ENCODE results near the gene ATG13.
A peak's percentile ranks its signal among the peaks of the same experiment; 100 is the strongest.
"Not testable (repeated sequence)": the region's sequence is repeated elsewhere in the genome, so short reads cannot be mapped to it uniquely, and the experiment has no call there.

Gene ATG13

GRCh38 chr11:46700241-46701077 lies 83.1 kb downstream of the ATG13 start, which contains the start of the genes ARHGAP1 and ZNF408:
Gene ARHGAP1 (minus strand): TSS chr11:46700619. CDS start chr11:46696107, 4,512 bp downstream.
Gene ZNF408 (plus strand): TSS chr11:46701031. CDS start chr11:46701048, 17 bp downstream.
- DNase-seq, result peak; percentile 91

DNA sequence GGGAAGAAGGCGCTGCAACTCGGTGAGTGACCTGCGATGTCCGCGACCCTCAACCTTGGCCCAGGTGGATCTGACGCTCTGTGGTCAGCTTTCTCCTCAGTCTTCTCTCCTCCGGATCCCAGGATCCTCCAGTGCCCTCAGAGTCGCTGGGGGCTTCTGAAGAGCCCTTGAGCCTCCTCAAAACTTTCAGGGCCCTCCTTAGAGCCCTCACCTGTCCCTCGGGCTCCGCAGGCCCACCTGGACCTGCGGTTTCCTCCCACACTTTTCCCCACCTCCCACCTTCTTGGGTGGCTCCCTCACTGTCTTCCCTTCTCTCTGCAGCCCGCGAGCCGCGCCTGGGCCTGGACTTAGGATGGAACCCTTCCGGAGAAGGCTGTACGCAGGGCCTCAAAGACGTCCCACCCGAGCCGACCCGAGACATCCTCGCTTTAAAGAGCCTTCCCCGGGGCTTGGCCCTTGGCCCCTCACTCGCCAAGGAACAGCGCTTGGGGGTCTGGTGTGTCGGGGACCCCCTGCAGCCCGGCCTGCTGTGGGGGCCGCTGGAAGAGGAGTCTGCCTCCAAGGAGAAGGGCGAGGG lies 83.8 kb downstream of the ATG13 start:
- DNase-seq, result no peak

- DNase-seq, result no peak
These were observed 87.8 kb downstream of the ATG13 start for GRCh38 chr11:46705070-46705688.

DNA sequence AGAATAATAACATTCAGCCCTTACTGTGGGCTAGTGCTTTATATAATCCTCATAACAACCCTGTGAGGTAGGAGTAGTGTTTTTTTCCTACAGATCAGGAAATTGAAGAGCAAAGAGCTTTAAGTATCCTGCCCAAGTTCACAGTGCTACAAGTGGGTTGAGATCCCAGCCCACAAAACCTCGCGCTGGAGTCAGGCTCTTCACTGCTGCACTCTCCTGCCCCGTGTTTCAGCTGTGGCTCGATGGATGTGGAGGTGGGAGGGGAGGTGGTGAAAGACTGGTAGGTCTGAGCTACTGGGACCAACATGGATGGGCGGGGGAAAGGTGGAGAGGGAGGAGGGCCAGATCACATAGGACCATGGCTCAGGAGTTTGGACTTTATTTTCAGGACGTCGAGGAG lies 89.5 kb downstream of the ATG13 start:
- DNase-seq, result no peak

DNA sequence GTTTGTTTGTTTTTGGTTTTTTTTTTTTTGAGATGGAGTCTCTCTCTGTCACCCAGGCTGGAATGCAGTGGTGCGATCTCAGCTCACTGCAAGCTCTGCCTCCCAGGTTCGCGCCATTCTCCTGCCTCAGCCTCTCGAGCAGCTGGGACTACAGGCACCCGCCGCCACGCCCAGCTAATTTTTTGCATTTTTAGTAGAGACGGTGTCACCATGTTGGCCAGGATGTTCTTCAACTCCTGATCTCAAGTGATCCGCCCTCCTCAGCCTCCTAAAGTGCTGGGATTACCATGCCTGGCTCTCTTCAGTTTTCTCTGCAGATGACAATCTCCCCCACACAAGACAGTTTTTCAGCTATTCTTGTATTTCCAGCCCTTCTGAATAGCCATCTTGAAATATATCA lies 92.0 kb downstream of the ATG13 start:
- DNase-seq, result not testable (repeated sequence)

GRCh38 chr11:46710821-46711269 lies 93.5 kb downstream of the ATG13 start:
- no peak for DNase-seq

DNA sequence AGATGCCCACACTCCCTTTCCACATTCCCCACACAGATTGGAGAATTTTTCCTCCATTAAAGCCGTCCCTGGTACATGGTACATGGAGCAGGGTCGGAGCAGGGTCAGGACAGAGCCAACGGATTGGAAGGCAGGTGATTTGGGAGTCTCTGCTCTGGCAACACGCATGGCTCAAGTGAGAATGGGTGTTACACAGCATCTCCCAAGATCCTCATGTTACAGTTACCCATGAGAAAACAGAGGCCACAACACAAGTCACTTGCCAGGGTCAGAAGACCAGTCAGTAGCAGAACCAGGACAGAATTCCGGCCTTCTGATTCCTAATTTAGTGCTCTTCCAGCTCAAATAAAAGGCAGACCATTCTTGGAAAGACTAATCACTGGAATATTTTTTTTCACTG lies 94.0 kb downstream of the ATG13 start:
- no peak for DNase-seq

GRCh38 chr11:46712874-46713576 lies 95.7 kb downstream of the ATG13 start:
- no peak for DNase-seq

GRCh38 chr11:46717825-46718154 lies 100.4 kb downstream of the ATG13 start:
- DNase-seq, result not testable (repeated sequence)

DNA sequence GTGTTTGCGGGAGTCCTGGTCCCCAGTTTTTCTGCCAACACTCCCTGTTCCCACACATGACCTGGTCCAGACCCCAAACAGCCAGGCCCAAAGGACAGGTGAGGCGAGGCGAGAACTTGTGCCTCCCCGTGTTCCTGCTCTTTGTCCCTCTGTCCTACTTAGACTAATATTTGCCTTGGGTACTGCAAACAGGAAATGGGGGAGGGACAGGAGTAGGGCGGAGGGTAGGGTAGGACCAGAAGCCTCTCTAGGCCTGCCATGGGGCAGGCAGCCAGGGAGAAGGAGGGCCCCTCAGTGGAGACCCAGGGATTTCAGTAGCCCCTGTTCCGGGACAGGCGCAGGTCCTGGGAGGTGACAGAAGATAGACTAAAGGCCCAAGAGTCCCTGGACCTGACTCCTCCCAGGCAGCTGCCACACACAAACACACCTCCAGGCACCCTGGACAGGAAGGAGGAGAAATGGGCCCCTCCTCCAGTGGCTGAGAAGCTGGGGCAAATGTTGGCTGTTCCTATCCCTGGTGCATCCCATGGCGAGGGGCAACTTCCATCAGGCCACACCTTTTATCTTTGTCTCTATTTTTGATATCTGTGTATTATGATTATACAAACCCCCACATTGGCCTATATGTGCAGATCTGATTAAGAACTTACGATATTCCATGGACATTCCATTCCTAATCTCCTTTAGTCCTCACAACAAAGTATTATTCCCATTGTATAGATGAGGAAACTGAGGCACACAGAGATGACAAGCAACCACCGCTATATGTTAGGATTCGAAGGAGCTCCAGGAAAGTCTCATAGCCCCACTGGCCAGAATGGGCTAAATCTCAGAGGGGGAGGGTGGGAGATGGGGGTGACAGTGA lies 101.0 kb downstream of the ATG13 start:
- no peak for DNase-seq

DNA sequence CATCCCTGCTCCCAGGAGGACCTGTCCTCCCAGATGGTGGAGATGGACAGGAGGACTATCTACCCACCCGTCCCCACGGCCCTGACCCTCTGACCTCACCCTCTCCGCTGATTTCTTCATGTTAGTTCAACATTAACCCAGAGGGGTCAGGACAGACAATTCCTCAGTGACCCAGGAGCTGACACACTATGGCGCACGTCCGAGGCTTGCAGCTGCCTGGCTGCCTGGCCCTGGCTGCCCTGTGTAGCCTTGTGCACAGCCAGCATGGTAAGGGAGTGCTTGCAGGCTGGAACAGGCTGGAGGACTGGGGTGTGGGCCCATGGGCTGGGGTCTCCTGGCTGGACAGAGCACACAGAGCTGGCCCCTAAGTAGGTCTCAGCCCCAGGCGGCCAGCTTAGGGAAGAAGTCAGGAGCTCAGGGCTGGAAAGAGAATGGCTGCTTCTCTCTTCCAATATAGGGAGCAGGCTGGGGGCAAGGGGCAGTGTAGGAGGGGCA lies 101.7 kb downstream of the ATG13 start, which contains the start of gene F2:
Gene F2 (plus strand): TSS at position 166 of the 495 bp plus-strand sequence. CDS start 23 bp downstream, at position 189.
- DNase-seq, result no peak

DNA sequence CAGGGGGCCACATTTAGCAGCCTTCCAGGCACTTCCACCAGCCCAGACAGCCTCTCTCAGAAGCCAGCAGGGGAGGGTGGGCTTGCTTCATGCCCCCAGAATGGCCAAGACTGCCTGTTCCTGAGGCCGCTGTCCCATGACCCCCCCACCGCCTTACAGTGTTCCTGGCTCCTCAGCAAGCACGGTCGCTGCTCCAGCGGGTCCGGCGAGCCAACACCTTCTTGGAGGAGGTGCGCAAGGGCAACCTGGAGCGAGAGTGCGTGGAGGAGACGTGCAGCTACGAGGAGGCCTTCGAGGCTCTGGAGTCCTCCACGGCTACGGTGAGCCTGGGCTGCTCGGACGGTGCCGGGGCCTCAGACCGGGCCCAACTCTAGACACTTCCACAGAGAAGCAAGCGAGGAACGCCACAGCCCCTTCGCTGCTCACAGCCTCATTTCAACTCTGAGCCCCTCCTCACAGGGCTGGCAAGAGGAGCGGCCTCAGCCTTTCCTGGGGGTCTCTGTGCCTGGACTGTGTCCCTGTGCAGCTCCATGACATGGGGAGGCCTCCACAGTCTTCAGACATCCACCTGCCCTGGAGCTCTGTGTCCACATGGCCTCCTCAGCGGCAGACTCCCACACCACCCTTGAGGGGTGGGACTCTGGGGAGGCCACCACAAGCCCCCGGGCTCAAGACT lies 102.3 kb downstream of the ATG13 start:
- no peak for DNase-seq

- no peak for DNase-seq
These were observed 103.9 kb downstream of the ATG13 start for GRCh38 chr11:46721286-46721685.

GRCh38 chr11:46722566-46723358 lies 105.4 kb downstream of the ATG13 start:
- no peak for DNase-seq

GRCh38 chr11:46723359-46723680 lies 106.0 kb downstream of the ATG13 start:
- no peak for DNase-seq

DNA sequence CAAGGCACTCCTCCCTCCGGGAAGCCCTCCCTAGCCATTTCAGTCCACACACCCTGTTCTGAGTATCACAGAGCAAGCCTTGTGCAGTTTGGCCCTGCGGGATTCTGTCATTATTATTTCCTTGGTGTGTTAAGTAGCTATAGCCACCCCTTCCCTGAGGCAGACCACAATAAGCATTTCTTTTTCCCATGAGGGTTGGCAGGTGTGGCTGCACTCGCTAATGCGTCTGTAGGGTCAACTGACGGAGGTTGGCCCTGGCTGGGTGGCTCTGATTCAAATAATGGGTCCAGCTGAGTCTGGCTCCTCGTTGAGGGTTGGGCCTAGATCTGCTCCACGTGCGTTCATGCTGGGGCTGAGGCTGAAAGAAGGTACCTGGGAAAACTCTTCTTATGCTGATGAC lies 106.7 kb downstream of the ATG13 start:
- DNase-seq, result no peak

Data from NCI-H1694 (cell line).